H1 (cell line): ENCODE results near the gene MCRS1. TPM values are rescaled to one million over a fixed set of nuclear protein-coding genes. Genes with fewer than 3 reads are reported as not detected.

Experiments
- CTCF ChIA-PET: fragments of 300-600 bp; sonication (Branson Sonifier 250); formaldehyde crosslinking; loops from one replicate; lab custom pipeline; 2021; ENCODE audit not compliant: partially characterized antibody; lab: Charles Lee
- POLR2A ChIA-PET: fragments of 300-600 bp; sonication (Branson Sonifier 250); formaldehyde crosslinking; loops from one replicate; lab custom pipeline; 2021; ENCODE audit warnings: inconsistent platforms; ENCODE audit not compliant: partially characterized antibody; lab: Charles Lee
- DNase-seq, 2 experiments: peaks; one replicate each; pipeline versions ENCODE4 v3.0.0 to v3.0.0-alpha.2; 2010 to 2022; ENCODE audit warnings: low spot score in 2 of 2, low read depth in 1 of 2, mixed read lengths in 1 of 2
- FAIRE-seq: peaks from 2 replicates; lab custom pipeline; 2011; peaks lifted over from hg19 to GRCh38; lab: Jason Lieb, UNC
- H2AFZ ChIP-seq: 2 replicates; pipeline ENCODE4 v1.8.1; 2012; ENCODE audit warnings: low read length, inconsistent platforms
- H2AK5ac ChIP-seq: 2 replicates; pipeline ENCODE4 v1.6.1; 2013; ENCODE audit warnings: low read depth, low read length
- H2BK120ac ChIP-seq: replicated peaks from 2 replicates; pipeline ENCODE3; 2013; ENCODE audit warnings: low read depth, low read length, inconsistent platforms
- H2BK12ac ChIP-seq: 2 replicates; pipeline ENCODE4 v1.6.1; 2013; ENCODE audit warnings: low read depth, low read length
- H2BK15ac ChIP-seq: 2 replicates; pipeline ENCODE4 v1.6.1; 2013; ENCODE audit warnings: low read length
- H2BK20ac ChIP-seq: 2 replicates; pipeline ENCODE4 v1.6.1; 2013; ENCODE audit warnings: low read length
- H2BK5ac ChIP-seq: 2 replicates; pipeline ENCODE4 v1.6.1; 2013; ENCODE audit warnings: low read depth, low read length
- H3K14ac ChIP-seq: 2 replicates; pipeline ENCODE4 v1.6.1; 2013; ENCODE audit warnings: inconsistent platforms; ENCODE audit not compliant: insufficient read length
- H3K18ac ChIP-seq: 2 replicates; pipeline ENCODE4 v1.6.1; 2013; ENCODE audit warnings: low read length; ENCODE audit errors: extremely low read depth
- H3K23ac ChIP-seq: 2 replicates; pipeline ENCODE4 v1.6.1; 2013; ENCODE audit warnings: inconsistent platforms; ENCODE audit not compliant: insufficient read length
- H3K23me2 ChIP-seq: 2 replicates; pipeline ENCODE4 v1.6.1; 2013; ENCODE audit warnings: low read depth, low read length
- H3K27ac ChIP-seq: 2 replicates; pipeline ENCODE4 v1.6.1; 2011; ENCODE audit warnings: low read depth, low read length, inconsistent platforms
- H3K27me3 ChIP-seq, 4 experiments: replicated peaks in 1 of 4; 1 replicate in 1 of 4; 2 replicates in 3 of 4; pipeline versions ENCODE4 v1.6.1 to v1.8.1; 2011 to 2013; ENCODE audit warnings: low read length in 3 of 4, mild to moderate bottlenecking in 3 of 4, inconsistent platforms in 2 of 4, mixed read lengths in 2 of 4, moderate library complexity in 1 of 4; ENCODE audit not compliant: control insufficient read depth in 3 of 4, insufficient read depth in 3 of 4; ENCODE audit errors: extremely low read depth in 1 of 4
- H3K36me3 ChIP-seq, 4 experiments: 2 replicates each; pipeline versions ENCODE4 v1.6.1 to v1.8.1; 2011 to 2013; ENCODE audit warnings: mild to moderate bottlenecking in 4 of 4, low read length in 3 of 4, moderate library complexity in 2 of 4, control low read depth in 1 of 4, inconsistent platforms in 1 of 4; ENCODE audit not compliant: insufficient read depth in 4 of 4, control insufficient read depth in 2 of 4
- H3K4ac ChIP-seq: replicated peaks from 2 replicates; pipeline ENCODE3; 2013; ENCODE audit warnings: low read length, low read depth, mixed read lengths, inconsistent platforms; ENCODE audit not compliant: insufficient read length
- H3K4me1 ChIP-seq, 4 experiments: replicated peaks in 1 of 4; 1 replicate in 1 of 4; 2 replicates in 3 of 4; pipeline versions ENCODE4 v1.6.1 to v1.8.1; 2011 to 2013; ENCODE audit warnings: low read length in 3 of 4, inconsistent platforms in 2 of 4, mixed read lengths in 1 of 4; ENCODE audit not compliant: insufficient read depth in 4 of 4, control insufficient read depth in 3 of 4
- H3K4me2 ChIP-seq, 2 experiments: 2 replicates each; pipeline versions ENCODE4 v1.6.1 to v1.8.1; 2011 to 2013; ENCODE audit warnings: low read depth in 2 of 2, low read length in 2 of 2, control low read depth in 1 of 2, inconsistent platforms in 1 of 2, mild to moderate bottlenecking in 1 of 2; ENCODE audit not compliant: insufficient read depth in 1 of 2
- H3K4me3 ChIP-seq, 4 experiments: fragments of 200-600, 300-600 bp in 1 of 4; sonication (generic), shearing (Covaris generic), sonication (Bioruptor Twin) in 1 of 4; 2 replicates each; pipeline versions ENCODE4 v1.5.1 to v1.8.1; 2011 to 2016; ENCODE audit warnings: low read length in 4 of 4, low read depth in 3 of 4, control low read depth in 2 of 4, inconsistent platforms in 2 of 4, mild to moderate bottlenecking in 2 of 4, mixed read lengths in 1 of 4, moderate library complexity in 1 of 4; ENCODE audit not compliant: insufficient read depth in 2 of 4; ENCODE audit errors: extremely low read depth in 1 of 4
- H3K56ac ChIP-seq: replicated peaks from 2 replicates; pipeline ENCODE3; 2013; ENCODE audit warnings: low read depth, mild to moderate bottlenecking, mixed read lengths, low read length, inconsistent platforms; ENCODE audit not compliant: insufficient read length
- H3K79me1 ChIP-seq: 2 replicates; pipeline ENCODE4 v1.6.1; 2013; ENCODE audit warnings: low read depth, low read length, control low read depth
- H3K79me2 ChIP-seq, 2 experiments: 2 replicates each; pipeline versions ENCODE4 v1.6.1 to v1.8.1; 2012 to 2013; ENCODE audit warnings: low read length in 2 of 2, mild to moderate bottlenecking in 2 of 2, inconsistent platforms in 1 of 2; ENCODE audit not compliant: insufficient read depth in 2 of 2, control insufficient read depth in 1 of 2
- H3K9ac ChIP-seq, 4 experiments: replicated peaks in 1 of 4; 1 replicate in 1 of 4; 2 replicates in 3 of 4; pipeline versions ENCODE4 v1.6.1 to v1.8.1; 2011 to 2013; ENCODE audit warnings: low read depth in 3 of 4, low read length in 3 of 4, control low read depth in 2 of 4, mild to moderate bottlenecking in 2 of 4, moderate library complexity in 2 of 4, inconsistent platforms in 1 of 4; ENCODE audit errors: extremely low read depth in 1 of 4
- H3K9me3 ChIP-seq, 2 experiments: 2 replicates each; pipeline versions ENCODE4 v1.6.1 to v1.8.1; 2012 to 2013; ENCODE audit warnings: mild to moderate bottlenecking in 2 of 2, moderate library complexity in 2 of 2, control low read depth in 1 of 2, inconsistent platforms in 1 of 2, low read depth in 1 of 2, low read length in 1 of 2, mixed read lengths in 1 of 2; ENCODE audit not compliant: insufficient read depth in 2 of 2
- H4K20me1 ChIP-seq, 2 experiments: replicated peaks in 1 of 2; 2 replicates each; pipeline versions ENCODE3 to v1.8.1; 2011 to 2013; ENCODE audit warnings: inconsistent platforms in 2 of 2, low read length in 2 of 2, mild to moderate bottlenecking in 1 of 2; ENCODE audit not compliant: insufficient read depth in 2 of 2, control insufficient read depth in 1 of 2
- H4K5ac ChIP-seq: 2 replicates; pipeline ENCODE4 v1.6.1; 2013; ENCODE audit warnings: low read length, low read depth, mixed read lengths, inconsistent platforms; ENCODE audit not compliant: insufficient read length
- H4K8ac ChIP-seq: 2 replicates; pipeline ENCODE4 v1.8.0; 2013; ENCODE audit warnings: mild to moderate bottlenecking, moderate library complexity, low read length, inconsistent platforms; ENCODE audit not compliant: insufficient read depth; ENCODE audit errors: extremely low read depth
- H4K91ac ChIP-seq: replicated peaks from 2 replicates; pipeline ENCODE3; 2013; ENCODE audit warnings: low read length, mixed read lengths, inconsistent platforms; ENCODE audit not compliant: insufficient read length
- BRCA1 ChIP-seq: IDR thresholded peaks from 2 replicates; pipeline ENCODE4 v1.6.1; 2012; ENCODE audit warnings: low read depth, low read length, improper control_type of control experiment
- CBX5 ChIP-seq: fragments of 300-800, 300-1000 bp; sonication (generic); IDR thresholded peaks from 2 replicates; pipeline ENCODE4 v1.7.1; 2016; ENCODE audit warnings: antibody characterized with exemption, low read length, low read depth
- EP300 ChIP-seq, 2 experiments: IDR thresholded peaks; 1 replicate in 1 of 2; 2 replicates in 1 of 2; pipeline ENCODE4 v1.6.1; 2011 to 2012; ENCODE audit warnings: low read depth in 2 of 2, low read length in 2 of 2, mild to moderate bottlenecking in 2 of 2, borderline replicate concordance in 1 of 2, inconsistent platforms in 1 of 2, moderate library complexity in 1 of 2
- POLR2AphosphoS5 ChIP-seq: IDR thresholded peaks from 2 replicates; pipeline ENCODE4 v1.6.1; 2011; ENCODE audit warnings: low read depth, low read length
- RXRA ChIP-seq: IDR thresholded peaks from 2 replicates; pipeline ENCODE4 v1.6.1; 2011; ENCODE audit warnings: low read depth, mild to moderate bottlenecking, low read length, moderate library complexity; ENCODE audit not compliant: insufficient read depth
- SAP30 ChIP-seq: fragments of 300-600 bp; sonication (generic); IDR thresholded peaks from 2 replicates; pipeline ENCODE4 v1.7.1; 2012; ENCODE audit warnings: low read length, moderate library complexity, mild to moderate bottlenecking, inconsistent platforms; ENCODE audit not compliant: insufficient read depth, insufficient replicate concordance
- SP2 ChIP-seq: IDR thresholded peaks from 2 replicates; pipeline ENCODE4 v1.6.1; 2012; ENCODE audit warnings: mild to moderate bottlenecking, low read length, inconsistent platforms
- SRF ChIP-seq: IDR thresholded peaks from 2 replicates; pipeline ENCODE4 v1.6.1; 2011; ENCODE audit warnings: mild to moderate bottlenecking, low read depth, low read length, moderate library complexity
- SUZ12 ChIP-seq: fragments of 200-600 bp; sonication (generic); IDR thresholded peaks from 2 replicates; pipeline ENCODE4 v1.6.1; 2012; ENCODE audit warnings: mild to moderate bottlenecking, inconsistent platforms, low read length, moderate library complexity, mixed read lengths
- TAF1 ChIP-seq: IDR thresholded peaks from 2 replicates; pipeline ENCODE4 v1.6.1; 2011; ENCODE audit warnings: mild to moderate bottlenecking, low read depth, low read length
- WGBS, 2 experiments: shearing (Covaris generic) in 1 of 2; methylation state at CpG; one replicate each; pipeline versions ENCODE4 v1.1.6 to v1.1.7; 2013 to 2015; ENCODE audit warnings: low lambda C conversion rate in 2 of 2, mixed read lengths in 2 of 2, inconsistent platforms in 1 of 2, low coverage in 1 of 2, missing lambda C conversion rate in 1 of 2; ENCODE audit not compliant: insufficient replicate concordance in 2 of 2, insufficient coverage in 1 of 2, insufficient read length in 1 of 2; ENCODE audit errors: extremely low coverage in 1 of 2, missing lambda C conversion rate in 1 of 2; 5-methylcytosine and 5-hydroxymethylcytosine counted together
- polyA plus RNA-seq, 7 experiments: library from polyadenylated mRNA; depleted of rRNA in 3 of 7; stranded (reverse) in 5 of 7; unstranded in 2 of 7; fragments of >200 nt in 5 of 7; fragments of 200-250 nt in 2 of 7; gene quantifications; 1 replicate in 5 of 7; 2 replicates in 1 of 7; 4 replicates in 1 of 7; pipeline versions ENCODE4 v1.2.1 to v1.2.3, GENCODE V29; 2011 to 2013; ENCODE audit warnings: missing spikeins in 2 of 7, mixed read lengths in 2 of 7
- total RNA-seq: library from RNA; stranded (reverse); fragmentation: NEBNext Ultra II Directional; extraction: Animal tissue kit (Norgen Biotek cat#: 25700); gene quantifications from 2 replicates; pipeline ENCODE4 v1.2.1, GENCODE V29; 2021
- TF ChIP-seq, protein P1 (sequence below): IDR thresholded peaks from 2 replicates; pipeline ENCODE4 v1.6.1; 2011; ENCODE audit warnings: low read depth, mild to moderate bottlenecking, low read length; ENCODE audit not compliant: insufficient read depth
- TF ChIP-seq, protein P2 (sequence below): IDR thresholded peaks from 2 replicates; pipeline ENCODE4 v1.6.1; 2011; ENCODE audit warnings: low read length, improper control_type of control experiment

The MCRS1 gene
- total and polyA plus RNA-seq, 2 of the 8 experiments (the other 6 are each of a cell fraction or from before 2014, with no cell fraction given), result 90.3 to 139 TPM

DNA sequence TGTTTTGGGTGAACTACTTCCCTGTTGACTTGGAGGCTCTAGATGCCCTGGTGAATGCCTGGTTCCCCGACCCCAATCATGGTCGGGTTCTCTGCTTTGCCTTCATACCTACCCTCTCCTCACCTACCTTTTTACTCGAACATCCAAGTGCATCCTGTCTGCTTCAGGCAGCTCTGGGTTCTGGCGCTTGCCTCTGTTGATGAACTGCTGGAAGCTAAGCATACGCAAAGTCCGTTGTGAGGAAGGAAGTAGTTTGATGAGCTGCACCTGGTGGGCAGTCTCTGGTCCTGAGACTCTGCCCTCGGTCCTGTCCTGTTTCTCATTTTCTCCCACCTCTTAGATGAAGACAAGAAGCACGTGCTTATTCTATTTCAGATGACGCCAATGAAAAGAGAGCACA, 15.5 kb downstream of the MCRS1 start:
- 80% methylated on average over 9 of the region's 9 CpGs; no CpG with 5 or more reads in 1 of the 2 experiments for WGBS, 2 experiments
- Histone ChIP-seq H3K18ac (no peak overlapping the region), H4K20me1 (no peaks in the 10 kb centered on the region), H2BK15ac (no peak overlapping the region), H4K8ac (no peak overlapping the region), H3K27me3 (peaks cover 6 to 40% (median 32%) of the 10 kb centered on the region in 4 experiments), H4K5ac (no peak overlapping the region), H3K4me1 (peaks cover 0 to 14% (median 9%) of the 10 kb centered on the region in 4 experiments; a peak in 6 of 7 replicates), H2BK20ac (no peak overlapping the region), H2BK120ac (no peak overlapping the region), H3K9me3 (no peaks in the 10 kb centered on the region), H3K23me2 (peaks cover 8% of the 10 kb centered on the region; the same call in 1 of the 2 replicates), H2BK5ac (no peak overlapping the region), H2AFZ (no peak overlapping the region), H2BK12ac (no peak overlapping the region), H3K9ac (no peak overlapping the region), H3K27ac (no peak overlapping the region), H3K23ac (no peak overlapping the region), H3K79me1 (no peaks in the 10 kb centered on the region), H3K4ac (no peak overlapping the region), H4K91ac (no peak overlapping the region), H3K36me3 (peaks cover 0 to 5% (median 3%) of the 10 kb centered on the region in 4 experiments; a peak in 3 of 8 replicates), H2AK5ac (no peak overlapping the region), H3K4me2 (no peak overlapping the region), H3K79me2 (no peaks in the 10 kb centered on the region), H3K4me3 (no peak overlapping the region), H3K14ac (no peak overlapping the region), H3K56ac (no peak overlapping the region)
- FAIRE-seq, result no peak
- CTCF ChIA-PET, result interaction anchor here (0.6 to 14.0 kb wide), 28 partner anchors 8 to 256 kb away, joined by 3 to 171 read pairs (median 8); partner anchors contain the start of genes DNAJC22, KCNH3 and MCRS1
- POLR2A ChIA-PET, result interaction anchor here (0.5 to 6.7 kb wide), 5 partner anchors 7 to 192 kb away, joined by 3 to 72 read pairs (median 5); partner anchors contain the start of gene MCRS1
- TF ChIP-seq SAP30 (no peak), POLR2AphosphoS5 (no peak), TAF1 (no peak), SUZ12 (no peak), SP2 (no peak), CBX5 (no peak), RXRA (no peak), SRF (no peak), BRCA1 (no peak), EP300 (IDR thresholded peaks at IDR 0.05; ENCODE audit: borderline replicate concordance in 1 of 2, low read depth in 2 of 2, low read length in 2 of 2) (no peak)
- TF ChIP-seq, protein P1, sequence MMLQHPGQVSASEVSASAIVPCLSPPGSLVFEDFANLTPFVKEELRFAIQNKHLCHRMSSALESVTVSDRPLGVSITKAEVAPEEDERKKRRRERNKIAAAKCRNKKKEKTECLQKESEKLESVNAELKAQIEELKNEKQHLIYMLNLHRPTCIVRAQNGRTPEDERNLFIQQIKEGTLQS, result no peak
- TF ChIP-seq, protein P2, sequence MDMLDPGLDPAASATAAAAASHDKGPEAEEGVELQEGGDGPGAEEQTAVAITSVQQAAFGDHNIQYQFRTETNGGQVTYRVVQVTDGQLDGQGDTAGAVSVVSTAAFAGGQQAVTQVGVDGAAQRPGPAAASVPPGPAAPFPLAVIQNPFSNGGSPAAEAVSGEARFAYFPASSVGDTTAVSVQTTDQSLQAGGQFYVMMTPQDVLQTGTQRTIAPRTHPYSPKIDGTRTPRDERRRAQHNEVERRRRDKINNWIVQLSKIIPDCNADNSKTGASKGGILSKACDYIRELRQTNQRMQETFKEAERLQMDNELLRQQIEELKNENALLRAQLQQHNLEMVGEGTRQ, result no peak
- no peak for DNase-seq
